Subcutaneous abdominal adipose tissue (tissue), 5 donors: ENCODE data around the gene GHRH.

Experiments
- H3K27ac ChIP-seq: one replicate; pipeline ENCODE4 v1.7.0; 2013; ENCODE audit warnings: low read depth, mild to moderate bottlenecking, inconsistent platforms, low read length, moderate library complexity
- H3K27me3 ChIP-seq, 5 donors: one replicate each; pipeline ENCODE4 v1.7.0; 2013; ENCODE audit warnings: low read length in 5 of 5, inconsistent platforms in 1 of 5; ENCODE audit not compliant: control insufficient read depth in 5 of 5, insufficient read depth in 4 of 5
- H3K36me3 ChIP-seq, 5 donors: one replicate each; pipeline ENCODE4 v1.7.0; 2013; ENCODE audit warnings: low read length in 5 of 5; ENCODE audit not compliant: control insufficient read depth in 5 of 5, insufficient read depth in 5 of 5
- H3K4me1 ChIP-seq, 5 donors: one replicate each; pipeline ENCODE4 v1.7.0; 2013; ENCODE audit warnings: low read length in 5 of 5, mild to moderate bottlenecking in 3 of 5, moderate library complexity in 1 of 5; ENCODE audit not compliant: control insufficient read depth in 5 of 5, insufficient read depth in 5 of 5
- H3K4me3 ChIP-seq, 5 donors: one replicate each; pipeline ENCODE4 v1.7.0; 2013; ENCODE audit warnings: low read length in 5 of 5, low read depth in 1 of 5
- H3K9ac ChIP-seq, 5 donors: one replicate each; pipeline ENCODE4 v1.7.0; 2013; ENCODE audit warnings: low read length in 5 of 5, mild to moderate bottlenecking in 4 of 5, moderate library complexity in 3 of 5
- H3K9me3 ChIP-seq, 5 donors: one replicate each; pipeline ENCODE4 v1.7.0; 2013; ENCODE audit warnings: low read length in 5 of 5; ENCODE audit not compliant: control insufficient read depth in 5 of 5
- donor health status: healthy.
- donor health status: healthy.
- donor health status: healthy.
- donor health status: healthy.
- donor health status: healthy.

GHRH gene

GRCh38 chr20:37265152-37265551, 3.5 kb upstream of the GHRH start:
- Histone ChIP-seq H3K27ac (no peak overlapping the region), H3K9ac (no peak overlapping the region), H3K4me1 (peaks cover 0 to 4% (median 3%) of the 10 kb centered on the region in 5 donors), H3K4me3 (no peak overlapping the region), H3K36me3 (no peaks in the 10 kb centered on the region), H3K9me3 (no peaks in the 10 kb centered on the region), H3K27me3 (peaks cover 4 to 12% (median 5%) of the 10 kb centered on the region in 5 donors)

- H3K9me3 ChIP-seq, result no peaks in the 10 kb centered on the region
- no peaks in the 10 kb centered on the region for H3K4me1 ChIP-seq
- no peak overlapping the region for H3K4me3 ChIP-seq
- no peak overlapping the region for H3K9ac ChIP-seq
- H3K27ac ChIP-seq, result no peak overlapping the region
- H3K27me3 ChIP-seq, result peaks cover 5 to 19% (median 13%) of the 10 kb centered on the region in 5 donors
- no peaks in the 10 kb centered on the region for H3K36me3 ChIP-seq
Observed at GRCh38 chr20:37263686-37264085, 2.1 kb upstream of the GHRH start.

- Histone ChIP-seq H3K9ac (no peak overlapping the region), H3K4me1 (no peaks in the 10 kb centered on the region), H3K36me3 (no peaks in the 10 kb centered on the region), H3K9me3 (no peaks in the 10 kb centered on the region), H3K27me3 (peaks cover 7 to 26% (median 13%) of the 10 kb centered on the region in 5 donors), H3K27ac (no peak overlapping the region), H3K4me3 (no peak overlapping the region)
Observed at GRCh38 chr20:37262505-37262904, 891 bp upstream of the GHRH start.

- Histone ChIP-seq H3K9me3 (no peaks in the 10 kb centered on the region), H3K4me3 (no peak overlapping the region), H3K9ac (no peak overlapping the region), H3K36me3 (no peaks in the 10 kb centered on the region), H3K4me1 (no peaks in the 10 kb centered on the region), H3K27me3 (peaks cover 7 to 37% (median 18%) of the 10 kb centered on the region in 5 donors), H3K27ac (no peak overlapping the region)
Observed at GRCh38 chr20:37260923-37261322, 691 bp downstream of the GHRH start.

GRCh38 chr20:37259865-37260264, 1.7 kb downstream of the GHRH start:
- Histone ChIP-seq H3K4me3 (no peak overlapping the region), H3K36me3 (no peaks in the 10 kb centered on the region), H3K9ac (no peak overlapping the region), H3K4me1 (no peaks in the 10 kb centered on the region), H3K9me3 (no peaks in the 10 kb centered on the region), H3K27me3 (peaks cover 7 to 37% (median 18%) of the 10 kb centered on the region in 5 donors), H3K27ac (no peak overlapping the region)

- Histone ChIP-seq H3K27me3 (peaks cover 7 to 37% (median 18%) of the 10 kb centered on the region in 5 donors), H3K9ac (no peak overlapping the region), H3K36me3 (no peaks in the 10 kb centered on the region), H3K27ac (no peak overlapping the region), H3K4me3 (no peak overlapping the region), H3K9me3 (peaks cover 0 to 7% (median 5%) of the 10 kb centered on the region in 5 donors), H3K4me1 (no peaks in the 10 kb centered on the region)
Observed at GRCh38 chr20:37259031-37259430, 2.6 kb downstream of the GHRH start.

GRCh38 chr20:37257988-37258387, 3.6 kb downstream of the GHRH start:
- no peaks in the 10 kb centered on the region for H3K36me3 ChIP-seq
- H3K4me3 ChIP-seq, result no peak overlapping the region

GRCh38 chr20:37257530-37257929, 4.1 kb downstream of the GHRH start:
- Histone ChIP-seq H3K4me3 (no peak overlapping the region), H3K27ac (no peak overlapping the region), H3K27me3 (peaks cover 7 to 36% (median 22%) of the 10 kb centered on the region in 5 donors), H3K9ac (no peak overlapping the region), H3K36me3 (no peaks in the 10 kb centered on the region), H3K9me3 (peaks cover 0 to 8% (median 5%) of the 10 kb centered on the region in 5 donors), H3K4me1 (no peaks in the 10 kb centered on the region)

More at GRCh38 chr20:37257988-37258387, 3.6 kb downstream of the GHRH start:
- Histone ChIP-seq H3K9ac (no peak overlapping the region), H3K9me3 (peaks cover 0 to 8% (median 5%) of the 10 kb centered on the region in 5 donors), H3K27me3 (peaks cover 7 to 37% (median 22%) of the 10 kb centered on the region in 5 donors), H3K4me1 (no peaks in the 10 kb centered on the region), H3K27ac (no peak overlapping the region)

- Histone ChIP-seq H3K4me3 (no peak overlapping the region), H3K27me3 (peaks cover 7 to 28% (median 21%) of the 10 kb centered on the region in 5 donors), H3K9ac (no peak overlapping the region), H3K27ac (no peak overlapping the region), H3K36me3 (no peaks in the 10 kb centered on the region), H3K4me1 (no peaks in the 10 kb centered on the region), H3K9me3 (peaks cover 0 to 8% (median 5%) of the 10 kb centered on the region in 5 donors)
Observed at GRCh38 chr20:37256286-37256685, 5.3 kb downstream of the GHRH start.

- H3K9me3 ChIP-seq, result peaks cover 0 to 8% (median 5%) of the 10 kb centered on the region in 5 donors
- no peak overlapping the region for H3K27ac ChIP-seq
- H3K4me3 ChIP-seq, result no peak overlapping the region
- H3K4me1 ChIP-seq, result no peaks in the 10 kb centered on the region
- no peaks in the 10 kb centered on the region for H3K36me3 ChIP-seq
- H3K9ac ChIP-seq, result no peak overlapping the region
- peaks cover 0 to 19% (median 17%) of the 10 kb centered on the region in 5 donors for H3K27me3 ChIP-seq
Observed at GRCh38 chr20:37254114-37254878, 7.3 kb downstream of the GHRH start.
